C4-2B (cell line): ENCODE measurements around the gene SLC35F3.

Experiments
- ZFX ChIP-seq: fragments of 450-650 bp; IDR thresholded peaks from 2 replicates; pipeline ENCODE4 v1.6.1; 2017
- TF ChIP-seq, protein P1 (sequence below): fragments of 450-650 bp; conservative IDR thresholded peaks from 2 replicates; pipeline ENCODE4 v1.5.1; 2017; ENCODE audit warnings: mild to moderate bottlenecking

DNA sequence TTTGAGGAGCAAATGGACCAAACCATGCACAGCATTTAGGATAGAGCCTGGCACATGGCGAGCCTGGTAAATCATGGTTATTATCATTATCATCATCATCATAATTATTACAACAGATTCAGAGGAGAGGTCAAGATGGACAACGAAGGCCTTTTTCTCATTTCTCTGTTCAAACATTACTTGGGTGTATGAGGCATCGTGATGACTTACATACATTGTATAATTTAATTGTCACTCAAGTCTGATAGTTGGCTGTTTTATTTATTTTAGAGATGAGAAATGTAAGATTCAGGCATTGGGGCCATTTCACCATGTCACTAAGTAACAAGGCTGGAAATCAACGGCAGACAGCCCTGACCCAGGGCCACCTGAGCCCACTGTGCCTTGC is 68.1 kb downstream of the SLC35F3 start:
- TF ChIP-seq, protein P1, sequence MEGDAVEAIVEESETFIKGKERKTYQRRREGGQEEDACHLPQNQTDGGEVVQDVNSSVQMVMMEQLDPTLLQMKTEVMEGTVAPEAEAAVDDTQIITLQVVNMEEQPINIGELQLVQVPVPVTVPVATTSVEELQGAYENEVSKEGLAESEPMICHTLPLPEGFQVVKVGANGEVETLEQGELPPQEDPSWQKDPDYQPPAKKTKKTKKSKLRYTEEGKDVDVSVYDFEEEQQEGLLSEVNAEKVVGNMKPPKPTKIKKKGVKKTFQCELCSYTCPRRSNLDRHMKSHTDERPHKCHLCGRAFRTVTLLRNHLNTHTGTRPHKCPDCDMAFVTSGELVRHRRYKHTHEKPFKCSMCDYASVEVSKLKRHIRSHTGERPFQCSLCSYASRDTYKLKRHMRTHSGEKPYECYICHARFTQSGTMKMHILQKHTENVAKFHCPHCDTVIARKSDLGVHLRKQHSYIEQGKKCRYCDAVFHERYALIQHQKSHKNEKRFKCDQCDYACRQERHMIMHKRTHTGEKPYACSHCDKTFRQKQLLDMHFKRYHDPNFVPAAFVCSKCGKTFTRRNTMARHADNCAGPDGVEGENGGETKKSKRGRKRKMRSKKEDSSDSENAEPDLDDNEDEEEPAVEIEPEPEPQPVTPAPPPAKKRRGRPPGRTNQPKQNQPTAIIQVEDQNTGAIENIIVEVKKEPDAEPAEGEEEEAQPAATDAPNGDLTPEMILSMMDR, result no peak
- no peak for TF ChIP-seq ZFX
